SK-N-SH (cell line): ENCODE results near the gene MALRD1.

Experiments used
- GATA2 ChIP-seq: sonication (generic); formaldehyde crosslinking; IDR thresholded peaks from 2 replicates; pipeline ENCODE4 v1.5.0; 2020; ENCODE audit warnings: mild to moderate bottlenecking, missing genetic modification reagents
- NRF1 ChIP-seq: IDR thresholded peaks from 2 replicates; pipeline ENCODE4 v1.6.1; 2012; ENCODE audit warnings: low read depth, mild to moderate bottlenecking, low read length

GRCh38 chr10:19480353-19480752 is 431.8 kb downstream of the MALRD1 start:
- TF ChIP-seq NRF1 (no peak), GATA2 (CRISPR knock-in tag) (no peak)
